ENCODE data around the gene RAPGEFL1.
"Not testable (repeated sequence)": the region's sequence is repeated elsewhere in the genome, so short reads cannot be mapped to it uniquely, and the experiment has no call there.

Gene RAPGEFL1

DNA sequence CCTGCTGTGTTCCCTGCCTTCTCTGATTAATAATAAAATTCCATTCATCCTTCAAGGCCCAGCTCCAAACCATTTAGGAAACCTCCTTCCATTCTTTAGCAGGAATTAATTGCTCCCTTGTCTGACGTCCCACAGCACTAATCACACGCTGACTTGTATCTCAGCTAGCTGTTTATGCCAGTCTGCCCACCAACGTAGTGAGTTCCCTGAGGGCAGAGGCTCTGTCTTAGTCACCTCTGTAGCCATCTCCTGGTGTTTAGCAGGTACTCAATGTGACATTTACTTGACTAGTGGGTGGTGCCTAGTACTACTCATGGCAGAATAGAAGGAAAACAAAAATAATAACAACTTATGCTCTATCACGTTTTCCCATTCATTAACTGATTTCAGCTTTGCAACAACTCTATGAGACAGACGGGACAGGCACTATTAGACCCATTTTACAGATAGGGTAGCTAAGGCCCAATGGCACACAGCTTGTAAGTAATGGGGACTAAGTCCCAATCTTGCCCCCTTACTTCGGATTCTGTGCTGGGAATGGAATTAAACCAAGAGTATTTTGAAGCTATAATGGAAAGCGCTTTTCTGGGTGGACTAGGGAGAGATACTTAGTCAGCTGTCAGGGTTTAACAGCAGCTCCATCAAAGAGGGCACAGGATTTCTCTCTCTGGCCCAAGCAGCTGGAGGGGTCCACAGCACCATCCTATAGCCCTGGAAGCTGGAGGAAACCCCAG, 40.9 kb downstream of the RAPGEFL1 start:
- DNase-seq, result no peak

DNA sequence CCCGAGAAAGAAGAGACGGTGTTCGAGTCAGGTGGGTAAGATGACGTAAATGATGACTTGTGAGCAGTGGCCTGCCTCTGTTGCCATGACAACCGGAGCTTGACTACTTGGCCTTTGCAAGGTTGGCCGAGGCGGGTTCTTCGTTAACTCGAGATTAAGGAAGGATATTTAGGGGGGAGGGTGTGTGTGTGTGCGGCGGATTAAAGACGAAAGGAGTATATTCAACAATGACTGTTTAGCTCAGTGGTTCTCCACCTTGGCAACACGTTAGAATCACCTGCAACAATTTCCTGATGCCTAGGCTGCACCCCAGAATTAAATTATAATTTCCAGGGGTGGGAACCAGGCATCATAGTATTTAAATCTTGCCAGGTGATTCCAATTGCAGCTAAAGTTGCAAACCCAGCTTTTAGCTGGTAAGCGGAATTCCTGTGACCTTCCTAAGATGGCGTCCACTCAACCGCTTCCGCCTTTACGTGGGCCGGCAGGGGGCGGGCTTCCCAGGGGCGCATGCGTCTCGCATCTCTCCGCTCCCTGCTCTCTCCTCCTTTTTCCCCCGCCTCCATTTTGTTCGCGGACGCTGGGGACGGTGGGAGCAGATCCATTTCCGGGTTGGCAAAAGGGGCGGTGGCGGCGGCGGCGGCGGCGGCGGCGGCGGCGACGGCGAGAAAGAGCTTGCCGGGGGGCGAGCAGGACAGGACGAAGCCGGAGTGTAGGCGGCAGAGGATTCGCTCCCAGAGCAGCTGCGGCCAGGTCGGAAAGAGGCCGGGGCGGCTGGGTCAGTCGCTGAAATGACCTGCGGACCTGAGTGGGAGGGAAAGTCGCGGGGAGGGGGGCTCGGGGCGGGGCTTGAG, 41.7 kb downstream of the RAPGEFL1 start, which contains the start of gene WIPF2:
WIPF2 (plus strand) TSS at position 565 of the 854 bp plus-strand sequence. CDS start 37,156 bp downstream, outside the sequence.
- peak; percentile 91 for DNase-seq

DNA sequence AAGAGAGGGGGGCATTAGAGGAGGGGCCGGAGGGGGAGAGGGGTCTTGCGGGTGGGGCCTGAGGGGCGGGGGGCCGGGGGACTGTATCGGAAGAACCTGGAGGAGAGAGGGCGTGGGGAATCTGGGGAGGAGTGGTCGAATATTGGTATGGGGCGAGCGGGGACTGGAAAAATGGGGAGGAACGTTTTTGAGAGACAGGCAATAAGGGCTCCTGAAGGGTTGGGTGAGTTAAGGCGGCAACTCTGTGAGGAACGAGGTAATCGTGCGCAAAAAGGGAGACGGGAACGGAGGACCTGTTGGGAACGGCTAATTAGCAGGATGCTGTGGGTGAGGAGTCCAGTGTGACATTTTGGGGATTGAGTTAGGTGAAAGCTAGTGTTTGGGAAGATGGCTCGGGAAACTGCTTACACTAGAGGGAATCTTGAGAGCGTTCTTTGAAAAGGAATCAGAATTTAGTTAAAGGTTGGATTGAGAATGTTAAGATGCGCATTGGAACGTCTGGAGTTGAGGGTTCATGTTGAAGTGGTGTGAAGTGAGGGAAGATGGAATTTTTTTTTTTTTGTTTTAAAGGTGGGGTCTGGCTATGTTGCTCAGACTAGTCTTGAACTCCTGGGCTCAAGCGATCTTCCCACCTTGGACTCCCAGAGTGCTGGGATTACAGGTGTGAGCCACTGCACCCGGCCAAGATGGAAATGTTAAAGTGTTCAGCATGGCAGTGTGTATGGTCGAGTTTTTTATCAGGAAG, 42.5 kb downstream of the RAPGEFL1 start:
- DNase-seq, result peak; percentile 54

DNA sequence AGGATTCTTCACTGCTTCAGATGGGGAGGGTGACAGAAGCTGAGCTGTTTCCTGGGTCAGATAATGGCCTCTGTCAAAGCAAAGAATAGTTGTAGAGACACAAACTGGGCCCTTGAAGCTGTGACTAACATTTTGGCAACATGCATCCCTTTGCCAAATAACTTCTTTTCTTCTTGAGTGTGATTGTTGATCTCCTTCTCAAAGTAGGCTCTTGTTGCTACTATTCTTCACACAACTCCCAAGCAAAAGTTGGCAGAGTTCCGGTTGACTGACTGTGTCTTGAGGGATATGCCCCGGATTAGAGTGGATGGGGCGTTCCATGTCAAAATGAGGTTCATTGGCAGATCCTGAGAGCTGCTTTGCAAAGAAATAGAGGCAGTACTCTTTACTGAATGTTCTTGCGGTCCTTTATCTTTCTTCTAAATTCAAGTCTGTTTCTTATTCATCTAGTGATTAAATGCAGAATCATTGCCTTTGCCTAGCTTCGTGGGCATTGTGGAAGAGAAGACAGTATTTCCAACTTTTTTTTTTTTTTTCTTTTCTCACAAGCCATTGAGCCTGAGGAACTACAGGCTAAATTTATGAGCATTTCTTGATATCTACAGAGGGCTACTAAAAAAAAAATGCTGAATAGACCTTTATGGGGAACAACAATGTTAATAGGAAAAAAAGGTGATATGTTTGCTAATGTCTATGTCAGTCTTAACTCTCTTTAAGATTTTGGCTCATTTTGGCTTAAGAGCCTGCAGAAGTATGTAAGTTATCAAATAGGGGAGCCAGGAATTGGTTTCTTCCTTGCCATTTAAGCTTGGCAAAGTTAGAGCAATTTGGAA, 47.7 kb downstream of the RAPGEFL1 start:
- no peak for DNase-seq

DNA sequence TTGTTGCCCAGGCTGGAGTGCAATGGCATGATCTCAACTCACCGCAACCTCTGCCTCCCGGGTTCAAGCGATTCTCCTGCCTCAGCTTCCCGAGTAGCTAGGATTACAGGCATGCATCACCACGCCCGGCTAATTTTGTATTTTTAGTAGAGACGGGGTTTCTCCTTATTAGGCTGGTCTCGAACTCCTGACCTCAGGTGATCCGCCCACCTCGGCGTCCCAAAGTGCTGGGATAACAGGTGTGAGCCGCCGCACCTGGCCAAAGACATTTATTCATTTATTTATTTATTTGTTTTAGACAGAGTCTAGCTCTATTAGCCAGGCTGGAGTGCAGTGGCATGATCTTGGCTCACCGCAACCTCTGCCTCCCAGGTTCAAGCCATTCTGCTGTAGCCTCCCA, 51.9 kb downstream of the RAPGEFL1 start:
- DNase-seq, result not testable (repeated sequence)

DNA sequence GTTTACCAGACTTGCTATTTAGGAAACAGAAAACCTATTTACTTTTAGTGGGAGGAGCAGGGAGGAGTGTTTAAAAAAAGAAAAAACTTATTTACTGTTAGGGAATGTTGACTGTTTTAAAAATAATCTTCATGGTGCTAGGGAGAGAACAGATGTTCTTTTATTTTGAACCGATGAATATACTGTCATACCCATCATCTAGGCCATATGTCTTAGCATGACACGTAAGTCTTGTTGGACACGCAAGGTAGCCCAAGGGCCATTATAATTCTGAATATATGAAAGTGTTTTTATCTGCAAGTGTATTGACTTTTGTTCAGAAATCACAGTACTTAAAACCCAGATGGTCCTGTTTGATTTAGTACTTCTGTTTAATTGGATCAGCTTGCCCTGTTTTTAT, 53.4 kb downstream of the RAPGEFL1 start:
- DNase-seq, result no peak

DNA sequence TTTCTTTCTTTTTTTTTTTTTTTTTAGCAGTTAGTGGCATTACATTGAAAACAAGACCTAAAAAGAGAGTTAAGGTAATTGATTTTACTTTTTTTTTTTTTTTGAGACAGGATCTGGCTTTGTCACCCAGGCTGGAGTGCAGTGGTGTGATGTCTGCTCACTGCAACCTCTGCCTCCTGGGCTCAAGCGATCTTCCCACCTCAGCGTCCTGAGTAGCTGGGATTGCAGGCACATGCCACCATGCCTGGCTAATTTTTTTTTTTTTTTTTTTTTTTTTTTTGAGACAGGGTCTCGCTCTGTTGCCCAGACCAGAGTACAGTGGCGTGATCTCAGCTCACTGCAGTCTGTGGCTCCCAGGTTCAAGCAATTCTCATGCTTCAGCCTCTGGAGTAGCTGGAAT, 54.7 kb downstream of the RAPGEFL1 start:
- DNase-seq, result not testable (repeated sequence)

DNA sequence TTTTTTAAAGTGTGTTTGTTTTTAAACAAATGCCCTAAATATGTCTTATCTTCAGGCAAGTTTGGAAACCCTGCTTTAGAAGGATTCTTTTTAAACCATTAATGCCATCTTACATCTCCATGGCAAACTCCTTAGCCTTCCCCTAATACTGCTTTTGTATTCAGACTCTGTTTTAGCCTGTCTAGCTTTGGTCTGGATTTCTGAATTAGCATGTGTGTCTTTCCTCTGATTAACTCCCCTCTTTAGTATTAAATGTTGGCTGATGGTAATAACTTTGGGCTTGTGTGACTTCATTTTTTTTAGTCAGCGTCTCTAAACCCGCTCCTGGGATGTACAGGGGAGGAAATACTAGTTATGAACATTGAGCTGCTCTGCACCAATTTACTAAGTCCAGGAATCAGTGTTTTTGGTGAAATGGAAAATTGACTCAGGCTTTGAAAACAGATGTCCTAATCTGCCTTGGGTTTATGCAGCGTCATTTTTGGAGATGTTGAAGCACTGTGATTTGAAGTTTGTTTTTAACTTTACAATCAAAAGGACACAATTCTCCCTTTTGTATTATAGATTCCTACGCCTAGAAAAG, 64.1 kb downstream of the RAPGEFL1 start:
- no peak for DNase-seq

DNA sequence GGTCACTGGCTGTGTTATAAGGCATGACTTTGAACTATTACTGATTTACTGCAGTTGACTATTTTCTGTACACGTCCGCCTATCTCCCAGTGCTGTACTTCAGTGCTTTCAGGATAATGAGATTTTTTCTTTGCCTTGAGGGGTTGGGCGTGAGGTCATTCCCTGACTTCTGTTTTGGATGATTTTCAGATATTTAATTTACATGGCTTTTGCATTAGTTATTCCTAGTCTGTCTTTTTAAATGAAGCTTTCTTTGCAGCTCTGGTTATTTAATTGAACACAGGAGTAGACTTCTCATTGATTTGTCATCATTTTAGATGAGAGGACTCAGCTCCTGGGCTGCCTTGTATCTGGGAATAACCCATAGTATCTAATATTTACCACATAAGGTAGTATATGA, 65.5 kb downstream of the RAPGEFL1 start:
- no peak for DNase-seq

DNA sequence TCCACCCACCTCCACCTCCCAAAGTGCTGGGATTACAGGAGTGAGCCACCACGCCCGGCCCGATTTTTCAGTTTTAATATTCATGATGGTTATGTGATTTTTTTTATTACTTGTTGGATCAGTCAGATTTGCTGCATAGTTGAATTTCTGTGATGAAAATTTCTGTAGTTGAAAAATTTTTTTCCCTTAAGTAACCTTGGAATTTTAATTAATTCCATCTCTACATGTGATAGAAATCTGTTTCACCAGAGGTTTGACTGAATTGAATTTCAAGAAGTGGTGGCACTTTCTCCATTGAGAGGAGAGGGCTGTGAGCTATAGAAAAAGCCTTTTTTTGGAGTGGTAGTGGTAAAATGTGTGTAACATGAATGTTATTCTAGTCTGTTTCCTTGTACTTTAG, 66.5 kb downstream of the RAPGEFL1 start:
- DNase-seq, result no peak

DNA sequence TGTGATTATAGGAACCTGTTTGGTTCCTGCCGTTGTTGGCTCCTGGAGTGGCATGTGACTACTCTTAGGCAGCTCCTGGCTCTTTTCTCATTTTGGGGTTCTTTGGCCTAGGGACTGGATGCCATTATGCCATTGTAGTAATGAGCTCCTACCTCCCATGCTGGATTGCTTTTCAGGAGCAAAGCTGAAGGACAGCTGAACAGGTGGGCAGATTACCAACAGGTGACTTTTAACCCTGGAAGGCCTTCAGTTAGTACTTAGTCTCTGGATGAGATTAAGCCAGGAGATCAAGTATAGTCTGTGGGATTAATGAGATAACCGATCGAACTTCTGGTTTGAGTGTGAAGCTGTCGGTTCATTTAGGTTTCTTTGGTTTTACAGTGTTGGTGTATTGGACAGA, 67.0 kb downstream of the RAPGEFL1 start:
- no peak for DNase-seq
